Trophoblast cell (in vitro differentiated cells and primary cell): ENCODE data around the gene HS6ST1.
"Not testable (repeated sequence)": the region's sequence is repeated elsewhere in the genome, so short reads cannot be mapped to it uniquely, and the experiment has no call there.

Experiments used
- DNase-seq, 2 donors: peaks; one replicate each; pipeline ENCODE4 v3.0.0-alpha.2; 2016
- H2AFZ ChIP-seq: 2 replicates; pipeline ENCODE4 v1.6.1; 2013; ENCODE audit warnings: low read length, moderate library complexity, mild to moderate bottlenecking; ENCODE audit not compliant: insufficient read depth, poor library complexity
- H2AK5ac ChIP-seq: 2 replicates; pipeline ENCODE4 v1.6.1; 2013; ENCODE audit warnings: mild to moderate bottlenecking, low read length
- H2BK120ac ChIP-seq: 2 replicates; pipeline ENCODE4 v1.6.1; 2013; ENCODE audit warnings: low read length, mild to moderate bottlenecking, moderate library complexity; ENCODE audit not compliant: insufficient read depth, poor library complexity
- H2BK12ac ChIP-seq: 2 replicates; pipeline ENCODE4 v1.6.1; 2013; ENCODE audit warnings: mild to moderate bottlenecking, low read length, moderate library complexity
- H2BK5ac ChIP-seq: 2 replicates; pipeline ENCODE4 v1.6.1; 2013; ENCODE audit warnings: low read length, low read depth, moderate library complexity, mild to moderate bottlenecking; ENCODE audit not compliant: poor library complexity
- H3K14ac ChIP-seq: 2 replicates; pipeline ENCODE4 v1.6.1; 2013; ENCODE audit warnings: mild to moderate bottlenecking, low read length
- H3K18ac ChIP-seq: 2 replicates; pipeline ENCODE4 v1.6.1; 2013; ENCODE audit warnings: mild to moderate bottlenecking, low read length
- H3K23ac ChIP-seq: 2 replicates; pipeline ENCODE4 v1.6.1; 2013; ENCODE audit warnings: low read length
- H3K27ac ChIP-seq: 2 replicates; pipeline ENCODE4 v1.5.1; 2013; ENCODE audit warnings: low read depth, mild to moderate bottlenecking, inconsistent platforms, low read length, moderate library complexity
- H3K27me3 ChIP-seq: 2 replicates; pipeline ENCODE4 v1.6.1; 2013; ENCODE audit warnings: inconsistent platforms, mild to moderate bottlenecking, low read length, moderate library complexity; ENCODE audit not compliant: insufficient read depth
- H3K36me3 ChIP-seq, 2 experiments: 1 replicate in 1 of 2; 2 replicates in 1 of 2; pipeline ENCODE4 v1.6.1; 2013; ENCODE audit warnings: low read length in 2 of 2, mild to moderate bottlenecking in 2 of 2, moderate library complexity in 1 of 2; ENCODE audit not compliant: insufficient read depth in 2 of 2, control insufficient read depth in 1 of 2
- H3K4ac ChIP-seq: 2 replicates; pipeline ENCODE4 v1.6.1; 2013; ENCODE audit warnings: low read depth, mild to moderate bottlenecking, low read length, moderate library complexity
- H3K4me1 ChIP-seq, 2 experiments: 1 replicate in 1 of 2; 2 replicates in 1 of 2; pipeline ENCODE4 v1.6.1; 2013; ENCODE audit warnings: low read length in 2 of 2, mild to moderate bottlenecking in 2 of 2, moderate library complexity in 1 of 2; ENCODE audit not compliant: insufficient read depth in 2 of 2, control insufficient read depth in 1 of 2
- H3K4me2 ChIP-seq: 2 replicates; pipeline ENCODE4 v1.6.1; 2013; ENCODE audit warnings: inconsistent platforms, mild to moderate bottlenecking, low read length, moderate library complexity
- H3K4me3 ChIP-seq: 2 replicates; pipeline ENCODE4 v1.5.1; 2013; ENCODE audit warnings: mild to moderate bottlenecking, low read depth, low read length, inconsistent platforms
- H3K79me1 ChIP-seq: one replicate; pipeline ENCODE4 v1.6.1; 2013; ENCODE audit warnings: low read length
- H3K79me2 ChIP-seq: 2 replicates; pipeline ENCODE4 v1.6.1; 2013; ENCODE audit warnings: low read length, mild to moderate bottlenecking; ENCODE audit not compliant: control insufficient read depth, insufficient read depth, poor library complexity
- H3K9ac ChIP-seq: 2 replicates; pipeline ENCODE4 v1.6.1; 2013; ENCODE audit warnings: mild to moderate bottlenecking, low read length
- H3K9me3 ChIP-seq: 2 replicates; pipeline ENCODE4 v1.6.1; 2013; ENCODE audit warnings: low read depth, mild to moderate bottlenecking, control low read depth, inconsistent platforms, low read length; ENCODE audit not compliant: insufficient read depth
- H4K12ac ChIP-seq: 2 replicates; pipeline ENCODE4 v1.6.1; 2013; ENCODE audit warnings: low read depth, mild to moderate bottlenecking, low read length, moderate library complexity
- H4K8ac ChIP-seq: 2 replicates; pipeline ENCODE4 v1.6.1; 2013; ENCODE audit warnings: low read depth, mild to moderate bottlenecking, low read length, moderate library complexity
- H4K91ac ChIP-seq: one replicate; pipeline ENCODE4 v1.6.1; 2013; ENCODE audit warnings: low read depth, mild to moderate bottlenecking, low read length, moderate library complexity
- WGBS: extraction: QIAGEN DNeasy Blood & Tissue Kit; methylation state at CpG from one replicate; pipeline ENCODE4 v1.1.7; 2013; ENCODE audit warnings: missing lambda C conversion rate; ENCODE audit not compliant: insufficient read length, insufficient coverage; ENCODE audit errors: extremely low coverage; 5-methylcytosine and 5-hydroxymethylcytosine counted together

The HS6ST1 gene

DNA sequence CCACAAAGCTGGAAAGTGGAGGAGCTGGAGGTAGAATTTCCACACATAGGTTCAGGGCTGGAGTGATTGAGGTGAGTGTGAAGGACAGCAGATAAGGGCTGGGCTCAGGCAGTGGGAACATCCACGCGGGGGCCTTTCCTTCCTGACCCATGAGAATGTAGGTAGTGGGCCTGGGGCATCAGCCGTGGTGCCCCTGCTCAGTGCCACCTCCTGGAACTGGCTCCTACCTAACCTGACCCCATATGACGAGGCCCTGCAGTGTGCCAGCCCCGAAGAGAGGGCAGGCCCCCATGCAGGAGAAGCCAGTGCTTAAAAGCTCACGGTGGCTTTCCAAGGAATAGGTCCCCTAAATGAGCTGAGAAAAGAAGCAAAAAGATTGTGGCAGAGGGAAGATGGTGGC lies 66.2 kb downstream of the HS6ST1 start:
- no peak for DNase-seq
- Histone ChIP-seq H3K27me3 (no peaks in the 10 kb centered on the region), H3K79me2 (no peaks in the 10 kb centered on the region), H4K91ac (no peak overlapping the region), H4K8ac (no peak overlapping the region), H4K12ac (no peak overlapping the region), H3K79me1 (no peaks in the 10 kb centered on the region), H3K18ac (no peak overlapping the region), H3K9me3 (peaks cover 3% of the 10 kb centered on the region), H2BK120ac (no peak overlapping the region), H2BK12ac (no peak overlapping the region), H3K4me2 (no peak overlapping the region), H2BK5ac (no peak overlapping the region), H3K4me3 (no peak overlapping the region), H3K4ac (no peak overlapping the region), H2AK5ac (no peak overlapping the region), H3K36me3 (no peaks in the 10 kb centered on the region), H3K4me1 (no peaks in the 10 kb centered on the region), H3K9ac (no peak overlapping the region), H3K23ac (no peak overlapping the region), H3K27ac (no peak overlapping the region), H2AFZ (no peak overlapping the region), H3K14ac (no peak overlapping the region)
- no CpG with 5 or more reads among the region's 6 CpGs for WGBS

DNA sequence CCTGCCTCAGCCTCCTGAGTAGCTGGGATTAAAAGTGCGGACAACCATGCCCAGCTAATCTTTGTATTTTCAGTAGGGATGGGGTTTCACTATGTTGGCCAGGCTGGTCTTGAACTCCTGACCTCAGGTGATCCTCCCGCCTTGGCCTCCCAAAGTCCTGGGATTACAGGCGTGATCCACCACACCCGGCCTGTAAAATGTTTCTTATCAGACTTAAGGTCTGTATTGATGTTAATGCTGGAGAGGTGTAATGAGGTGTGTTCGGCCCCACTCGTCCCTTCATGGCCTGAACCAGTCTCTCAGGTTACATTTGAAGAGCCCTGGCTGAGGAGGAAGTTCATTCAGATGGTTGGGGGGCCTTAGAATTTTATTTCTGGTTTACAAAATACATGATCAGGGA lies 66.6 kb downstream of the HS6ST1 start:
- H2AK5ac ChIP-seq, H3K4me3 ChIP-seq, H2BK12ac ChIP-seq, H3K4ac ChIP-seq, H2BK5ac ChIP-seq, H2AFZ ChIP-seq, H3K9me3 ChIP-seq, H4K91ac ChIP-seq, H3K27ac ChIP-seq, H3K79me1 ChIP-seq, H3K27me3 ChIP-seq, H3K36me3 ChIP-seq, H3K79me2 ChIP-seq, H3K9ac ChIP-seq, H3K14ac ChIP-seq, H3K4me2 ChIP-seq, H4K12ac ChIP-seq, H3K4me1 ChIP-seq, DNase-seq, H3K18ac ChIP-seq, H2BK120ac ChIP-seq, H3K23ac ChIP-seq, H4K8ac ChIP-seq: not testable (repeated sequence)
- no CpG with 5 or more reads among the region's 6 CpGs for WGBS

DNA sequence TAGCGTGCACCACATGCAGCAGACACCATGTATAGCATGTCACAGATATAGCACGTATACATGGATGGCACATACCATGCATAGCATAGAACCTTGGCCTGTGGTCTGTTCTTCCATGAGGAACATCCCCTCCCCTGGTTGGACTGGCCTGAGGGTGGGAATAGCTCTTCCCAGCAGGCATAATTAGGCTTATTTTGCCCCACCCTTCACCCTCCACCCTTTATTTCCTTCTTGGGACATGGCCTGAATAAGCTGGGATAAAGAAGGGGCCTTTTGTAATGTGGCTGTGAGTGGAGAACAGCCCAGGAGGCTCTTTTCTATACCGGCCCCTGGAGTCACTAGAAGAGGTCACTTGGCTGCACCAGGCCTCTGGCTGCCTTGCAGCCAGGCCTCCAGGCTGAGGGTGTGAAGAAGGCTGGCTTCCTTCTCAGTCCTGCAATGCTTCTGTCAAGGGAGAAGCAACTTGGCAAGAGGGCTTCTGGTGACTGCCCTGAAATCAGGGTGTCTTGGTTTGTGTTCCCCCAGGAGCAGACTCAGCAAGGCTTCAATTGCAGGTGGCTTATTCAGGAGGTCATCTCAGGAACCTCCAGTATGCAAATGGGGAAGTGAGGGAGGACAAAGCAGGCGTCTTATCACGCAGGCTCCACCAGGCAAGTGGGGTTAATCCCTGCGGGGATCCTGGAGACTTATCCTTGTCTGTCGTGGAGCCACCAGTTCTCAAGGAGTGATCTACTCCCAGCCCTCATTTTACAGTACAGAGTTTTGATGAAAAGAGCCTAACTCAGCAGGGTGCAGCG lies 68.2 kb downstream of the HS6ST1 start:
- H3K36me3 ChIP-seq, result no peaks in the 10 kb centered on the region
- DNase-seq, result no peak
- no peaks in the 10 kb centered on the region for H3K27me3 ChIP-seq
- H2BK12ac ChIP-seq, result no peak overlapping the region
- no peak overlapping the region for H2BK5ac ChIP-seq
- no peak overlapping the region for H3K4me3 ChIP-seq
- H4K8ac ChIP-seq, result no peak overlapping the region
- H3K9me3 ChIP-seq, result peaks cover 3% of the 10 kb centered on the region
- no peaks in the 10 kb centered on the region for H3K4me1 ChIP-seq
- no peaks in the 10 kb centered on the region for H3K79me1 ChIP-seq
- no peak overlapping the region for H2AFZ ChIP-seq
- no peak overlapping the region for H2BK120ac ChIP-seq
- no peak overlapping the region for H3K23ac ChIP-seq
- H2AK5ac ChIP-seq, result no peak overlapping the region
- H4K91ac ChIP-seq, result no peak overlapping the region
- WGBS, result no CpG with 5 or more reads among the region's 8 CpGs
- H3K4ac ChIP-seq, result no peak overlapping the region
- no peaks in the 10 kb centered on the region for H3K79me2 ChIP-seq
- H4K12ac ChIP-seq, result no peak overlapping the region
- H3K27ac ChIP-seq, result no peak overlapping the region
- H3K14ac ChIP-seq, result no peak overlapping the region
- H3K9ac ChIP-seq, result no peak overlapping the region
- H3K18ac ChIP-seq, result no peak overlapping the region
- H3K4me2 ChIP-seq, result no peak overlapping the region

DNA sequence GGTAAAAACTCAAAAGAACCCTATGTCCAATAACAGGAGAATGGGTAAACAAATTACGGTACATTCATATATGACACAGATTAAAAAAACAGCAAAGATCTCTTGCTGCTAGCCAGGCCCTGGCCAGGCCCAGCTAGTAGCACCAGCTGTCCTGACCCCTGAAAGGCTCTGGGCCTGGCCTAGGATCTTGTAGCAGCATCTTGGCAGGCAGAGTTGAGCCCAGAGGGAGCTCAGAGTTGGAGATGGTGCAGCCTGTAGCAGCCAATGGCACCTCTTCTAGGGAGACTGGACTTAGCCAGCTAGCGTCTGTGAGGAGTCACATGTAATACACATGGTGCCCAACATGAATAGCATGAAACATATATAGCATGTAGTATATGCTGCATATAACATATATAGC lies 69.1 kb downstream of the HS6ST1 start:
- no peaks in the 10 kb centered on the region for H3K79me1 ChIP-seq

More for the DNA sequence above, 69.1 kb downstream of the HS6ST1 start:
- Histone ChIP-seq H4K91ac (no peak overlapping the region), H3K4me3 (no peak overlapping the region), H2AK5ac (no peak overlapping the region), H3K14ac (no peak overlapping the region), H2BK5ac (no peak overlapping the region), H3K23ac (no peak overlapping the region), H3K36me3 (no peaks in the 10 kb centered on the region), H3K27ac (no peak overlapping the region), H3K79me2 (no peaks in the 10 kb centered on the region), H2BK12ac (no peak overlapping the region), H2AFZ (no peak overlapping the region), H3K4me1 (no peaks in the 10 kb centered on the region), H3K4ac (no peak overlapping the region), H3K9ac (no peak overlapping the region), H2BK120ac (no peak overlapping the region), H3K18ac (no peak overlapping the region), H4K12ac (no peak overlapping the region), H3K27me3 (no peaks in the 10 kb centered on the region), H3K4me2 (no peak overlapping the region), H3K9me3 (peaks cover 3% of the 10 kb centered on the region), H4K8ac (no peak overlapping the region)
- WGBS, result no CpG with 5 or more reads among the region's 2 CpGs
- no peak for DNase-seq
